CD4-positive, alpha-beta T cell (primary cell): ENCODE data around the gene NRG4. TPM values are rescaled to one million over a fixed set of nuclear protein-coding genes. Genes with fewer than 3 reads are reported as not detected.

Experiments
- ATAC-seq: fragments of 200-7000 bp; cut with Tn5 transposase; one replicate; pipeline ENCODE4 v1.10.0; 2022; ENCODE audit warnings: mild to moderate bottlenecking; ENCODE audit not compliant: poor library complexity
- CTCF ChIA-PET: fragments of 350-600 bp; sonication (Branson Sonifier 250); formaldehyde crosslinking; loops from one replicate; lab custom pipeline; 2021; ENCODE audit warnings: antibody characterized with exemption, inconsistent platforms; lab: Charles Lee
- POLR2A ChIA-PET: fragments of 350-600 bp; sonication (Branson Sonifier 250); formaldehyde crosslinking; loops from one replicate; lab custom pipeline; 2021; ENCODE audit warnings: antibody characterized with exemption, inconsistent platforms; lab: Charles Lee
- DNase-seq, 14 experiments: peaks; one replicate each; pipeline ENCODE4 v3.0.0-alpha.2; 2013 to 2020; ENCODE audit warnings: mixed read lengths in 2 of 14
- H3K27ac ChIP-seq, 2 donors: one replicate each; pipeline versions ENCODE4 v1.5.1 to v1.7.0; 2013; ENCODE audit warnings: low read length in 2 of 2, low read depth in 1 of 2, mild to moderate bottlenecking in 1 of 2
- H3K27me3 ChIP-seq, 2 experiments: 1 replicate in 1 of 2; 2 replicates in 1 of 2; pipeline versions ENCODE4 v1.6.1 to v1.7.0; 2013; ENCODE audit warnings: low read length in 2 of 2, control low read depth in 1 of 2, mild to moderate bottlenecking in 1 of 2, moderate library complexity in 1 of 2; ENCODE audit not compliant: insufficient read depth in 2 of 2, control insufficient read depth in 1 of 2
- H3K36me3 ChIP-seq: one replicate; pipeline ENCODE4 v1.6.1; 2013; ENCODE audit warnings: low read length, control low read depth; ENCODE audit not compliant: insufficient read depth
- H3K4me1 ChIP-seq: one replicate; pipeline ENCODE4 v1.6.1; 2013; ENCODE audit warnings: low read length, control low read depth; ENCODE audit not compliant: insufficient read depth
- H3K4me3 ChIP-seq: one replicate; pipeline ENCODE4 v1.5.1; 2013; ENCODE audit warnings: mild to moderate bottlenecking, low read length, moderate library complexity
- H3K9me3 ChIP-seq, 2 experiments: 1 replicate in 1 of 2; 2 replicates in 1 of 2; pipeline versions ENCODE4 v1.6.1 to v1.7.0; 2013; ENCODE audit warnings: low read length in 2 of 2, mild to moderate bottlenecking in 2 of 2, control low read depth in 1 of 2, moderate library complexity in 1 of 2; ENCODE audit not compliant: control insufficient read depth in 1 of 2, insufficient read depth in 1 of 2
- H3K27ac Mint-ChIP-seq: one replicate; pipeline ENCODE4 v1.8.0; 2020; ENCODE audit warnings: mixed read lengths
- H3K27me3 Mint-ChIP-seq: one replicate; pipeline ENCODE4 v1.8.0; 2021; ENCODE audit warnings: mixed read lengths
- H3K36me3 Mint-ChIP-seq: one replicate; pipeline ENCODE4 v1.8.0; 2021; ENCODE audit warnings: low read depth, mixed read lengths
- H3K4me1 Mint-ChIP-seq: one replicate; pipeline ENCODE4 v1.8.0; 2021; ENCODE audit warnings: low read depth, mixed read lengths
- H3K4me3 Mint-ChIP-seq: one replicate; pipeline ENCODE4 v1.8.0; 2020; ENCODE audit warnings: mild to moderate bottlenecking, mixed read lengths
- H3K9me3 Mint-ChIP-seq: one replicate; pipeline ENCODE4 v1.8.0; 2020; ENCODE audit warnings: mixed read lengths
- intact Hi-C, 2 experiments: fragments of 100-400 bp; cut with DNase I in 1 of 2; cut with micrococcal nuclease in 1 of 2; formaldehyde crosslinking; loops; one replicate each; pipeline versions ENCODE4 v1.15.1 to v1.9.0; 2023 to 2025; cut with DNase I, micrococcal nuclease
- total RNA-seq, 174 experiments: library from RNA in 2 of 174; stranded (reverse) in 2 of 174; gene quantifications; one replicate each; pipeline ENCODE4 v1.2.3 and lab custom pipeline; 2021 to 2026
- TF ChIP-seq, protein P1 (sequence below): fragments of 200-600 bp; IDR thresholded peaks from one replicate; pipeline ENCODE4 v1.8.0; 2022; ENCODE audit warnings: antibody characterized with exemption, mild to moderate bottlenecking

The NRG4 gene
- total RNA-seq, 2 experiments from 2014 or later, result not detected

DNA sequence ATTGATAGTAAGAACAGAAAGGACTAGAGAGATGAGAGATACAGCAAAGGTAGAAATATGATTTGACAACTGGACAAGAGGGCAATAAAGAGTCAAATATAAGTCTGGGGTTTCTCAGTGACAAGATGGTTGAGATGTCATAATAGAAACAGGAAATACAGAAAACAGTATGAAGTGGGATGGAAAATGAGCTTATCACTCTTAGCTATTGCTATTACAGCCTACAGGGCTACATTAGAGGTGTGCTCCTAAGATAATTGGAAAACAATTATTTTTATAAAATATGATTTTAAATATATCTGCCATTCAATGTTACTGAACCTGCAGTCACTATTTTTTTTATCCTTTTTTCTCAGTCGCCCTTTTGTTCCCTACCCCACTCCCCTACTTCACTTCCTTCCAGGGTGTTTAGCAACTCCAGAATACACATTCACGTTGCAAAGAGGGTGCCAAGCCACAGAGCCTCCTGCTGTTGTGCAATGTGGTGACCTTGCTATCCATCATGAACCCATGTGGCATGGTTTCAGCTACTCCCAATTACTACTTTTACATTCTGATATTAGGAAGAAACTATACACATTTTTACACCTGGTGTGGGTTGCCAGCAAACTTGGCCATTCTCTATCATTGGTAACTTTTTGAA is 6.0 kb downstream of the NRG4 start:
- H3K4me1 ChIP-seq, result no peaks in the 10 kb centered on the region
- no peak overlapping the region for H3K27ac ChIP-seq
- POLR2A ChIA-PET, result no interaction called here
- no peaks in the 10 kb centered on the region for H3K9me3 ChIP-seq
- H3K27ac Mint-ChIP-seq, result no peak overlapping the region
- H3K27me3 ChIP-seq, result peaks cover 0 to 4% of the 10 kb centered on the region in 2 experiments
- intact Hi-C loops, result no loop called here
- ATAC-seq (no peak), DNase-seq (peak in 2 of 14 experiments; percentile 28 to 32)
- no peaks in the 10 kb centered on the region for H3K4me1 Mint-ChIP-seq
- H3K9me3 Mint-ChIP-seq, result no peaks in the 10 kb centered on the region
- no peak overlapping the region for H3K4me3 ChIP-seq
- TF ChIP-seq, protein P1, sequence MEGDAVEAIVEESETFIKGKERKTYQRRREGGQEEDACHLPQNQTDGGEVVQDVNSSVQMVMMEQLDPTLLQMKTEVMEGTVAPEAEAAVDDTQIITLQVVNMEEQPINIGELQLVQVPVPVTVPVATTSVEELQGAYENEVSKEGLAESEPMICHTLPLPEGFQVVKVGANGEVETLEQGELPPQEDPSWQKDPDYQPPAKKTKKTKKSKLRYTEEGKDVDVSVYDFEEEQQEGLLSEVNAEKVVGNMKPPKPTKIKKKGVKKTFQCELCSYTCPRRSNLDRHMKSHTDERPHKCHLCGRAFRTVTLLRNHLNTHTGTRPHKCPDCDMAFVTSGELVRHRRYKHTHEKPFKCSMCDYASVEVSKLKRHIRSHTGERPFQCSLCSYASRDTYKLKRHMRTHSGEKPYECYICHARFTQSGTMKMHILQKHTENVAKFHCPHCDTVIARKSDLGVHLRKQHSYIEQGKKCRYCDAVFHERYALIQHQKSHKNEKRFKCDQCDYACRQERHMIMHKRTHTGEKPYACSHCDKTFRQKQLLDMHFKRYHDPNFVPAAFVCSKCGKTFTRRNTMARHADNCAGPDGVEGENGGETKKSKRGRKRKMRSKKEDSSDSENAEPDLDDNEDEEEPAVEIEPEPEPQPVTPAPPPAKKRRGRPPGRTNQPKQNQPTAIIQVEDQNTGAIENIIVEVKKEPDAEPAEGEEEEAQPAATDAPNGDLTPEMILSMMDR, result no peak
- no peaks in the 10 kb centered on the region for H3K36me3 Mint-ChIP-seq
- no peaks in the 10 kb centered on the region for H3K36me3 ChIP-seq
- H3K4me3 Mint-ChIP-seq, result no peak overlapping the region
- CTCF ChIA-PET, result interaction anchor here (2.2 kb wide), 1 partner anchor 10 kb away, joined by 8 read pairs; no protein-coding TSS in a partner anchor
- H3K27me3 Mint-ChIP-seq, result peaks cover 37% of the 10 kb centered on the region

DNA sequence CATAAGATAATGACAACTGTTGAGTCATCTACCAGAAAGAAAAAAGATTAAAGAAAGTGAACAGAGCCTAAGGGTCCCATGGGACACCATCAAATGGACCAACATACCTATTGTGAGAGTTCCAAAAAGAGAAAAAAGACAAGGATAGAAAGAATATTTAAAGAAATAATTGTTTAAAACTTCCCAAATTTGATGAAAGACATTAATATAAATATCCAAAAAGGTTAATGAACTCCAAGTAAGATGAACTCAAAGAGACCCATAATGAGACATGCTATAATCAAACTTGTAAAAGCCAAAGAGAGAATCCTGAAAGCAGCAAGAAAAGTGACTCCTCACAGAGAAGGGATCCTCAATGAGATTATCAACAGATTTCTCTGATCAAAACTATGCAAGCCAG is 8.9 kb downstream of the NRG4 start:
- ChIA-PET CTCF (no interaction called here), POLR2A (no interaction called here)

DNA sequence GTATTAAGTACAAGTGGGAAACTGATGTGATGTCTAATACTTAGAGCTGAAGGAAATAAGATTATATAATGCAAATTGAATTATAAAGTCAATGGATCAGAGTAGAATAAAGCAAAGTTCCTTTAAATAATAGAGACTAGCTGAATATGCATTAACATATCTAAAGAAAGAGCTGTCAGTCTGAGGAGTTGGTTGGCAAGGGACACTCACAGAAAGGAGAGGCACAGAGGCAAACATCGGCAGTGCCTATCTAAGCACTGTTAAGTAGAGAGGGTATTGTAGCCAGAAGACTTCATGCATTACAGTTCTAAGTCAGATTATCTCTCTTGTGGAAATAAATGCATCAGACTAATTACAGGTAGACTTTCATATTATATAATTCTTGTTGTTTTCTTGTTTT is 16.6 kb downstream of the NRG4 start:
- POLR2A ChIA-PET, result no interaction called here
- Mint-ChIP-seq H3K36me3 (peaks cover 5% of the 10 kb centered on the region), H3K4me3 (no peak overlapping the region), H3K9me3 (peaks cover 5% of the 10 kb centered on the region), H3K27ac (no peak overlapping the region), H3K27me3 (peaks cover 47% of the 10 kb centered on the region), H3K4me1 (no peaks in the 10 kb centered on the region)
- ATAC-seq (no peak), DNase-seq (no peak)
- Histone ChIP-seq H3K27me3 (peaks cover 0 to 14% of the 10 kb centered on the region in 2 experiments), H3K27ac (no peak overlapping the region), H3K4me3 (no peak overlapping the region), H3K36me3 (no peaks in the 10 kb centered on the region), H3K4me1 (no peaks in the 10 kb centered on the region), H3K9me3 (peaks cover 3 to 6% of the 10 kb centered on the region in 2 experiments)
- intact Hi-C loops, result no loop called here
- CTCF ChIA-PET, result interaction anchor here (2.2 kb wide), 1 partner anchor 10 kb away, joined by 8 read pairs; no protein-coding TSS in a partner anchor
- TF ChIP-seq, protein P1, result no peak

More for the DNA sequence above, 8.9 kb downstream of the NRG4 start:
- H3K27ac Mint-ChIP-seq, result no peak overlapping the region
- H3K4me1 ChIP-seq, result no peaks in the 10 kb centered on the region
- peaks cover 45% of the 10 kb centered on the region for H3K27me3 Mint-ChIP-seq
- H3K9me3 ChIP-seq, result no peaks in the 10 kb centered on the region
- intact Hi-C loops, result no loop called here
- H3K4me3 ChIP-seq, result no peak overlapping the region
- no peak overlapping the region for H3K4me3 Mint-ChIP-seq
- TF ChIP-seq, protein P1, result no peak
- H3K9me3 Mint-ChIP-seq, result no peaks in the 10 kb centered on the region
- peaks cover 0 to 13% of the 10 kb centered on the region in 2 experiments for H3K27me3 ChIP-seq
- H3K36me3 ChIP-seq, result no peaks in the 10 kb centered on the region
- no peaks in the 10 kb centered on the region for H3K4me1 Mint-ChIP-seq
- DNase-seq (no peak), ATAC-seq (no peak)
- H3K36me3 Mint-ChIP-seq, result no peaks in the 10 kb centered on the region
- H3K27ac ChIP-seq, result no peak overlapping the region
